ENCODE data around the gene HLA-E.

GRCh38 chr6:30510419-30511168 lies 21.3 kb downstream of the HLA-E start:
- TF ChIP-seq, protein P1, sequence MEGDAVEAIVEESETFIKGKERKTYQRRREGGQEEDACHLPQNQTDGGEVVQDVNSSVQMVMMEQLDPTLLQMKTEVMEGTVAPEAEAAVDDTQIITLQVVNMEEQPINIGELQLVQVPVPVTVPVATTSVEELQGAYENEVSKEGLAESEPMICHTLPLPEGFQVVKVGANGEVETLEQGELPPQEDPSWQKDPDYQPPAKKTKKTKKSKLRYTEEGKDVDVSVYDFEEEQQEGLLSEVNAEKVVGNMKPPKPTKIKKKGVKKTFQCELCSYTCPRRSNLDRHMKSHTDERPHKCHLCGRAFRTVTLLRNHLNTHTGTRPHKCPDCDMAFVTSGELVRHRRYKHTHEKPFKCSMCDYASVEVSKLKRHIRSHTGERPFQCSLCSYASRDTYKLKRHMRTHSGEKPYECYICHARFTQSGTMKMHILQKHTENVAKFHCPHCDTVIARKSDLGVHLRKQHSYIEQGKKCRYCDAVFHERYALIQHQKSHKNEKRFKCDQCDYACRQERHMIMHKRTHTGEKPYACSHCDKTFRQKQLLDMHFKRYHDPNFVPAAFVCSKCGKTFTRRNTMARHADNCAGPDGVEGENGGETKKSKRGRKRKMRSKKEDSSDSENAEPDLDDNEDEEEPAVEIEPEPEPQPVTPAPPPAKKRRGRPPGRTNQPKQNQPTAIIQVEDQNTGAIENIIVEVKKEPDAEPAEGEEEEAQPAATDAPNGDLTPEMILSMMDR (IDR thresholded peaks at IDR 0.05), result no peak
- no peak for TF ChIP-seq POLR2A (IDR thresholded peaks at IDR 0.05)
